HG03565 (cell line): Measurements from ENCODE around the gene RRP12.
"Not testable (repeated sequence)": the region's sequence is repeated elsewhere in the genome, so short reads cannot be mapped to it uniquely, and the experiment has no call there.

Experiments used
- ATAC-seq: cut with Tn5 transposase; IDR thresholded peaks from one replicate; pipeline ENCODE4 v1.9.1; 2021; ENCODE audit warnings: mild to moderate bottlenecking, moderate library complexity; ENCODE audit not compliant: unreplicated experiment

The RRP12 gene

GRCh38 chr10:97371696-97372095, 29.4 kb downstream of the RRP12 start:
- ATAC-seq: no peak

DNA sequence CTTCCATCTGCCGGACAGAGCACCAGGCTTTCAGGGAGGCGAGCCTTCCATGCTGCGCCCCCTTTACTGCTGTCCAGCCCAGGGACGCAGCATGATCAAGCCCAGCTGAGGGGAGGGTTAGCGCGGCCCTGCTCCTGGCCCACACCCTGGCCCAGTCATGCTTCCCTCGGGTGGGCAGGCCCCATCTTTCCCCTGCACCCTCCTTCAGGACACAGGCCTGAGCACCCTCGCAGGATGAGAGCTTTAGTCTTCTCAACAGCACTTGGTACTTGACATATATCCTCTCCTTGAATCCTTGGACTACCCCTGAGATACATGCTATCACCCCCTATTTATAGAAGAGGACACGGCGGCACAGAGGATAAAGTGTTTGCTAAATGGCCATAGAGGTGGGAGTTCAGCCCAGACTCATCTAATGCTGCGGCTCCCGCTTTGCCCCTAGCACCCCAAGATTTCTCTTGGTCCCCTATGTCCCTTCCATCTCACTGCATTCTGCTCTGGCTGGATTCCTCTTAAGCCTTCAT, 34.0 kb downstream of the RRP12 start:
- no peak for ATAC-seq

GRCh38 chr10:97366572-97366971, 34.6 kb downstream of the RRP12 start:
- no peak for ATAC-seq

GRCh38 chr10:97365761-97366351, 35.3 kb downstream of the RRP12 start:
- ATAC-seq: no peak

DNA sequence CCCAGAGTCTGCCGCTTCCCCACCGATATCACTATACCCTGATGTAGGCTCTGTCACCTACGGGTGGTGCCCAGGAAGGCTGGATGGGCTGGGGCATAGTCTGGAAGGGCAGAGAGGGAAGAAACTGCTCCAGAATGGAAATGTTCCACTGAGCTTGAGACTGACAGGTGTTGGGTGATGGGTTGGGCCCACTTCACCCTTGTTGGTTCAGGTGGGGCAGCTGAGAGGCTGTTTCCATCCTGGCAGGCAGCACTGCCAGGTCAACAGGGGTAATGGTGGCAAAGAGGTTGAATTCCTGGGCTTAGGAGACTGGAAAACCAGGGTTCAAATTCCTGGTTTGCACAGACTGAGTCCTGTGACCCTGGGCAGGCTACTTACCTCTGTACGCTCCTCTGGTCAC, 38.1 kb downstream of the RRP12 start:
- no peak for ATAC-seq

- no peak for ATAC-seq
These were observed 38.7 kb downstream of the RRP12 start for GRCh38 chr10:97362310-97363033.

DNA sequence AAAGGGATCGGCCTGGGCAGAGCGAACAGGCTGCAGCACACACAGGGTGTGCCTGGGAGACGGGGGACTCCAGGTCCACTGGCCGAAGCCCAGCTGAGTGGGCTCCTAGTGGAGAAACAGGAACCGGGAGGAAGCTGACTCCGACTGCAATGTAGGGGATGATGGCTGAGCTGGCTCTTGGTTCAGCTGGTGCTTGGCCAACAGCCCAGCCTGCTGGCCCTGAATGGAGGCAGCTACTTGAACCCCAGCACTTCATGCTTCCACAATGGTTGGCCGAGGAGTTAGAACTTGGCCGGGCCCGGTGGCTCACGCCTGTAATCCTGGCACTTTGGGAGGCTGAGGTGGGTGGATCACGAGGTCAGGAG, 39.6 kb downstream of the RRP12 start:
- ATAC-seq: no peak

DNA sequence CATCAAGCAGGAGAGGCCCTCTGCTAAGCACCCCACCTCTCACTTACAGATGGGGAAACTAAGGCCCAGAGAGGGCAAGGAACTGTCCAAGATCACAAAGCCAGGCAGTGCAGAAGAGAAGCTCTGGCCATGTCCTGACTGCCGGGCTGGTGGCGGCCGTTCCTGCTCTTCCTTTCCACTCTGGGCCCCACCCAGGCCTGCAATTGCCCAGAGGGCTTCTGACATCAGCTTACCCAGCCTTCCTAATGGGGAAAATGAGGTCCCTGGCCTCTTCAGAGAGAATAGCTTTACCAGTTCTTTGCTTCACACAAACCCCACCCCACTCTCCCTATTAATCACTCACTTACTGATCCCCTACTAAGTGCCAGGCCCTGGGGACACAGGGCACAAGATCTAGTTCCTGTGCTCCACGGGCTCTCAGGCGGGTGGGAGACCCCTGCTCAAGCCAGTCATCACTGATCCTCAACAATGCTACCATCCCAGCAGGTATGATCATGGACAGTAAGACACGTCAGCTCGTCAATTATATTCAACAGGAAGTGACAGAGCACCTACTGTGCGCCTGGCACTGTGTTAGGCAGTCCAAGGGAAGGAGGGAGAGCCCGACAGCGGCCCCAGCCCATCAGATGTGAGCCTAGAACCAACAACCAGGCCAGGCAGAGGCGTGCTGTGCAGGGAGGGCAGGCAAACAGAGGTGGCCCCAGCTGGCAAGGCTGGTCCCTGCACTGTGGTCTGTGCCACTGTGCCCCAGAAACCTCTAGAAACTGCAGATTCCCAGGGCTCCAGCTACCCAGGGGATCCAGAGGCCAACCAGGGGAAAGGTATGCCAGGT, 40.2 kb downstream of the RRP12 start:
- ATAC-seq: no peak

DNA sequence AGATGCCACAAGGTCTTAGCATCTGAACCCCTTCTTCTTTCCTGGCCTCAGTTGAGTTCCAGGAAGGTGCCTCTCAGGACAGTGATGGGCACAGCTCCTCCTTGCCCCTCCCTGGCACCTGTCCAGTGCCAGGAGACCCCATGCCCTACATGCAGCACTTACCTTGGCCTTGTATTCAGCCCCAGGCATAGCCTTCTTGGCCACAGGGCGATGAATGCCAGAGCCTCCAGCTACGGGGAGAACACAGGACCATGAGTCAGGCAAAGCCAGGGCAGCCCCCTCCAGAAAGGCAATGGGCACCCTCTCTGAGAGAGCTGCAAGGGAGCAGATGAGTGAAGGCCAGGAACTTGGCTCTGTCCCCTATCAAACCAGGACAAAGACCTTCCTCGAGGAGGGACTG, 42.4 kb downstream of the RRP12 start:
- ATAC-seq: no peak

GRCh38 chr10:97358349-97358748, 42.8 kb downstream of the RRP12 start:
- ATAC-seq: no peak

- no peak for ATAC-seq
These were observed 44.2 kb downstream of the RRP12 start for GRCh38 chr10:97356918-97357317.

GRCh38 chr10:97356318-97356914, 44.7 kb downstream of the RRP12 start:
- no peak for ATAC-seq

DNA sequence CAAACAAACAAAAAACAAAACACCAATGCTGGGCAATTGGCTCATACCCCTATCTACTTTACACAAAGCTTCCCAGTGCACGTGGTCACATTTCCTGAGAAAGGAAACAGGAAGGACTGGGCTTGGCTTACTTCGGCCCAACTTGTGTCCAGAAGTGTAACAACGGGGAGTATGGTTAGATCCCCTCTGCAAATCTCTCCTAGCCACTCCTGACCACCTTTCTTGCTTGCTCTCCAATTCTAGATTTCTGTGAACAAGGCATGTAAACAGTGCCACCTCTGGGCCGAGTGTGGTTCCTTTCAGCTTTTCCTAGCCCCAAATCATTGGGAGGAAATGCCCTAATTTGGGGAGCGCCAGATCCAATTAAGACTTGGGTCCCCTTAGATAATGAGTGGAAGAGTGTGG, 45.6 kb downstream of the RRP12 start:
- no peak for ATAC-seq

- ATAC-seq: no peak
These were observed 47.2 kb downstream of the RRP12 start for GRCh38 chr10:97353945-97354344.

DNA sequence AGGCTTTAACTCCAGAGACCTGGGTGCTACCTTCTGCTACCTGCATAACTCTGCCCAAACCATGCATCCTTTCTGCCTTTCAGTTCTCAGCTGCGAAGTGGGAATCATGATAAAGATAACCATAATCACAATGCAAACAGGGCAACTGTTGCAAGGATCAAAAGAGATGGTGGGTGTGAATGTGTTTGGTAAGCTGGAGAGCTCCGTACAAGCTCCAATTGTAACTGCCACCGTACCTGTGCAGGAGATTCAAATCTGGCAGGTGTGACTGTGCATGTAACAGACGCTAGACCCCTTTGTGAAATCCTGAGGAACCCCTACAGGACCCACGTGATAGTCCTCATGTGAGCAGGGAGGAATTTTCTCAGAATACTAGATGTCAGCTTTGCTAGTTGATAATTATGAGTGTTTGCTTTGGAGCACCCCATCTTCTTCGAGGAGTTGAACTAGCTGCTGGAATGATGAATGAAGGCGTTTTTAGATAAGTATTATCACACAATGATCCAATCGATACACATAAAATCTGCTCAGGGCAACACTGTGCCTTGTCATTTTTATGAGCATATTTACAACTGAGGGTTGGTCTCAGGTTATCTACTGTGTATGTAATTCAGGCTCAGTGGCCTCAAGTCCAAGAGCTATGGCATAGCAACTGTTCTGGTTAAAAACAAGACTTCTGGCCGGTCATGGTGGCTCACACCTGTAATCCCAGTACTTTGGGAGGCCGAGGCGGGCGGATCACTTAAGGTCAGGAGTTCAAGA, 51.2 kb downstream of the RRP12 start:
- no peak for ATAC-seq

DNA sequence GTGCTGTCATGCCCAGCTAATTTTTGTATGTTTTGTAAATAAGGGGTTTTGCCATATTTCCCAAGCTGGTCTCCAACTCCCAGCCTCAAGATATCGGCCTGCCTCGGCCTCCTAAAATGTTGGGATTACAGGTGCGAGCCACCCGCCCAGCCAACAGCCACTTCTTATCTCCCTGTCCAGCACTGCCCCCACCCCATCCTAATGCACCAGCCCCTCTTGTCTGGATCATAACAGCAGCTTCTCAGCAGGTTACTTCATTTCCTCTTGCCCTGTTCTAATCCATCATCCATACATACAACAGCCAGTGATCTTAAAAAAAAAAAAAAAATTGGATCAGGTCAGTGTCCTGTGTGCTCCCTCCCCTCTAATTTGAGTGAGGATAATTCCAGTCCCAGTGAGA, 53.8 kb downstream of the RRP12 start:
- ATAC-seq: no peak

GRCh38 chr10:97343664-97344063, 57.5 kb downstream of the RRP12 start:
- ATAC-seq: not testable (repeated sequence)

GRCh38 chr10:97341416-97341815, 59.7 kb downstream of the RRP12 start:
- ATAC-seq: no peak

DNA sequence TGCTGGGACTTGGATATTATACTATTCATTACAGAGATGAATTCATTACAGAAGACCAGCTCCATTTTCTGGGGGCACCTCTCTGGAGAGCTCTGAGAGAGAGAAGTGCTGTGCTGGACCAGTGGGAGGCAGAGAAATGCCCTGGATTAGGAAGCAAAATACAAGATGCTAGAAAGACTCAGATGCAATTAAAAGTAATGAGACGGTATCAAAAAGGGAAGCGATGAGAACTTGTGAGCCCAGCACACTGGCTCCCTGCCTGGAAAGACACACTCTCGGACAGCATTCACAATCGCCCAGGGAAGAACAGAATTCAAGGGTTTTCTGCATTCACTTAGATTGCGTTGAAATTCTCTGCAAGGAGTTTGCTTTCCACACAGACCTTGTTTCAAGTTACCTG, 63.1 kb downstream of the RRP12 start:
- no peak for ATAC-seq

- no peak for ATAC-seq
These were observed 64.0 kb downstream of the RRP12 start for GRCh38 chr10:97336942-97337831.
